Jurkat, Clone E6-1 (cell line): Measurements from ENCODE around the gene GALNT18.

Experiments used
- DNase-seq: peaks from one replicate; pipeline ENCODE4 v3.0.0-alpha.2; 2011; ENCODE audit warnings: low read depth, low spot score
- H3K4me3 ChIP-seq: 2 replicates; pipeline ENCODE4 v1.5.1; 2011; ENCODE audit warnings: mild to moderate bottlenecking, low read length, control low read depth, moderate library complexity

Gene GALNT18

GRCh38 chr11:11514246-11514645, 107.6 kb downstream of the GALNT18 start:
- no peak overlapping the region for H3K4me3 ChIP-seq
- no peak for DNase-seq

GRCh38 chr11:11513422-11513821, 108.4 kb downstream of the GALNT18 start:
- DNase-seq = no peak

GRCh38 chr11:11512929-11513328, 108.9 kb downstream of the GALNT18 start:
- no peak for DNase-seq
- H3K4me3 ChIP-seq = no peak overlapping the region

More at GRCh38 chr11:11513422-11513821, 108.4 kb downstream of the GALNT18 start:
- H3K4me3 ChIP-seq = no peak overlapping the region

- no peak for DNase-seq
- H3K4me3 ChIP-seq = no peak overlapping the region
Observed at GRCh38 chr11:11512502-11512901, 109.3 kb downstream of the GALNT18 start.

DNA sequence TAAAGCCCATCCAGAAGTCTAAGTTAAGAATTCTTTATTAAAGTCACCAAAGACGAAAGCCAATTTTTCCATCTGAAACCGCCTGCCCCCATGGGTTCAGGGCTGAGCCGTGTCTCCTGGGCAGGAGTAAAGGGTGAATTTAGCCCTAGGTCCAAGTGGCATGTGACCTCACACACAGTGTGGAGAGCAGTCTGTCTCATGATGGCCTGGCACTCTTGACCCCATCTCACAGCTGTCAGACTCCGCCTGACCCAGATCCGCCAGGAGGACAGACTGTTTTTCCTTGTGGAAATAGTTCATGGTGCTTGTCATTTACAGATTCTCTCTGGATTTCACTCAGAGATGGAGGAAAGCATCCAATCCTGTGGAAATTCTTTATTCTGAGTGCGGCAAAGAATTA, 109.7 kb downstream of the GALNT18 start:
- no peak for DNase-seq
- H3K4me3 ChIP-seq = no peak overlapping the region

DNA sequence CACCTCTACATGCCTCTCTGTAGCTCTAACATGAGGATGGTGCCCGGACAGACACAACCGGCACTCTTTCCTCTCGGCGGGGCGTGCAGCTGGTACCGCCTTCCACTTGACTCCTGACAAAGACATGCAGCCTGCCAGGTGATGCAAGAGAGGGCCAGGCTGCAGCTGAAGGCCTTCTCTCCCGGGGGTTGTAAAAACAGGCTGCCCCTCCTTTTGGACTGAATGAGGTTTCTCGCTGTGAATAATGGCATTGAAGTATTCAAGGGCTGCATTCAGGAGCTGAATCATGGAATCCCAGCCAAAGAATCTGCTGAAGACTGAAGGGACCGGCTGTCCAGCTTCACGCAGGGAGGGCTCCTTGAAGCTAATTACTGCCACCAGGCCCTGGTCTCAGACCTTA, 110.9 kb downstream of the GALNT18 start:
- no peak for DNase-seq
- no peak overlapping the region for H3K4me3 ChIP-seq

DNA sequence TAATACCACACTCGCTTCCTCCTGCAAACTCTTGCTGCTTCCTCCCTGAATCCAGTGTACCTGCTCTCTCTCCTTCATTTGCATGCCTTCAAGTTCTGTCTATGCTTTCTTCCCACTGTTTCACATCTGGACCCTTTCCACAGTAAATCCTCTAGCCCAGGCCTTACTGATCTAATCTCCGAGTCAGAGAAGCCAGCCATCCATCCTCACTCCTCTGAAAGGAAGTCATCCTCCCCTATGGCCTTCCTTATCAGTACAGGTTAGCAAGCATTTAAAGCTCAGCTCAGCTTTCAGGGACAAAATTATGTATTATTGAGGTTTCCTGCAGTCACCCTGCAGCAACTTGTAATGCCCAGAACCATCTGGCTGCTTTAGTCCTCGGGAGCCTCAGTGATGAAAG, 116.1 kb downstream of the GALNT18 start:
- no peak for DNase-seq
- no peak overlapping the region for H3K4me3 ChIP-seq

DNA sequence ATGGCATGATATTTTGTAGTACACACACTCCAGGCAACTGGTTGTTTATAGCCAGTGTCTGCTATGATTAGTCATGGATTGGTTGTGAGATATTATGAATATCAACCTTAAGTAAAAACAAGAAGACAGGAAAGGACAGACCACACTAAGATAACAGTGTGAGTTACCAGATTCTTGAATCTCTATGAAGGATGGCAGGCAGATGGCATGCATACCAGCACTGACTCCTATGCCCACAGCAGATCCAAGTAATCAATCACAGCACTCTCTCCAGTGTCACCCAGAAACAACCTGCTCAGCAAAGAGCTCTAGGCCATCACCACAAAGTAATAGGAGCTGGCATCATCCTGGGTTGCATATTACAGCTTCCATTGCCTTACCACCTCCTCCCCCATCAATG, 116.6 kb downstream of the GALNT18 start:
- no peak for DNase-seq
- H3K4me3 ChIP-seq = no peak overlapping the region

DNA sequence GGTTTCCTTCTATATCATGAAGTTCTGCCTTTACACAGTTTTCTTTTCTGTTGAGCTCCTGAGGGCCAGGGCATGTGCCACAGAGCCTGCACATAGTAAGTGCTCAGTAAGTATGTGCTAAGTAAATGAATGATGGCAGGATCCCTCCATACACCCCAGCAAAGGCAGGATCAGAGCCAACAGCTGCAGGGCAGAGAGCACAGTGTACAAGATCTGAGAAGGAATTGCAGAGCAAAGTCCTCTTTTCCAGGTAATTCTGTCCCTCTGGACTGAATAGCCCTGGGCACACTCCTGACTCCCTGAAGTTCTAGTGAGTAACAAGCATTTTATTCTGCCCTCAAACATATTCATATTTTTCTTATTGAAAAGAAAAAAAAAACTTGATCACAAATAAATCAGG, 117.7 kb downstream of the GALNT18 start:
- no peak overlapping the region for H3K4me3 ChIP-seq
- no peak for DNase-seq

DNA sequence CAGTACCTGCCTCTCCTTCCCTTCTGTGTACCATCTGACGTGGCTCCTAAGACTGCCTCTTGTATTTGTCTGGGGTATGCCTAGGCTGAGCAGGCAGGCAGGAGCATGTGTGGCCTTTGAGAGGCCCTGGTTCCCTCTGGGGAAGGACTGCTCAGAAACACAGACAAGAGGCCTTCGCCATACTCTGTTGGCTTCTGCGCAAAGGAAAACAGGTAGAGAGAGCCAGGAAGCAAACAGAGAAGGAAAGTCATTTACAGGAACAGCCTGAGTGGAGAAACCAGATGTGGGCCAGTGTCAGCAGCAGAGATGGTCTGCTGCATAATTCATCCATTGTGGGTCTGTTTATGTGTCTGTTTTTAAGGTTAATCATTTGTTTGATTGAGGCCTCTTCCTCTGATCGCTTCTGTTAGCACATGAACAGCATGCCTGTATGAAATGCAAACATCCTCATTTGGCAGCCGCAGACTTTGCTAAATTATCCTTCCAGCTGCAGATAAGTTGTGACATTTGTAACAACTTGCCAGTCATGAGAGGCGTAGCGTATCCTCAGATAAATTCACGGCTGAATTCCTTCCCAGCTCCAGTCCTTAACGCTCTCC, 119.4 kb downstream of the GALNT18 start:
- DNase-seq = no peak
- H3K4me3 ChIP-seq = no peak overlapping the region

GRCh38 chr11:11501546-11502262, 120.1 kb downstream of the GALNT18 start:
- no peak for DNase-seq
- no peak overlapping the region for H3K4me3 ChIP-seq

DNA sequence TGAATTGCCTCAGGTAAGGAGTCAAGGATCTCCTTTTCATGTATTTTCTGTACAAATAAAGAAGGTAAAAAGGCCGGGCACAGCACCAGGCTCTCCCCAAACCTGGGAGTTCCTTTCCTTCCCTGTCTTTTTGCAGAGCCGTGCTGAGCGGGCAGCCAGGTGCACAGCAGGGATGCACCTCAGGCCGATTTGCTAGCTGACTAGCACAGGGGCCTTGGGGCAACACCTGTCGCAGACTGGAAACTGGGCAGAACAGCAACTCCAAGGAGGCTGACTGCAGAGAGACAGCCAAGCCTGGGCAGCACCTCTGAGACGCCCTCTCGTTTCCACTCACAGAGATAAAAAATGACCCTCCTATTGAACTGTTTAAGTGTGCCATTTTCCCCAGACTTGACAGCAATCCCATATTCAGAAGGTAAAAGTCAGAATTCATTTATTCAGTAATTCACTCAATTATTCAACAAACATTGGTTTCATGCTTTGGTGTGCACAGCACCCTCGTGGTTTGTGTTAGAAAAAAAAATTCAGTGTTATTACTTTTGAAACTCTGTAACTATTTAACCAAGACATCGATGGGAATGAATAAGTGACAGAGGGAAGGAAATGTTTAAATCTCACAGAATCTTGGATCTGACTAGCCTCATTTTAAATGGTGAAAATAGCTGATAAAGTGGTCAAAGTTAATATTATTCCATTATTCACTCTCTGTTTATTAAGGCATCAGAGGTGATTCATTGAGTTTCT, 120.9 kb downstream of the GALNT18 start:
- no peak overlapping the region for H3K4me3 ChIP-seq
- no peak for DNase-seq

DNA sequence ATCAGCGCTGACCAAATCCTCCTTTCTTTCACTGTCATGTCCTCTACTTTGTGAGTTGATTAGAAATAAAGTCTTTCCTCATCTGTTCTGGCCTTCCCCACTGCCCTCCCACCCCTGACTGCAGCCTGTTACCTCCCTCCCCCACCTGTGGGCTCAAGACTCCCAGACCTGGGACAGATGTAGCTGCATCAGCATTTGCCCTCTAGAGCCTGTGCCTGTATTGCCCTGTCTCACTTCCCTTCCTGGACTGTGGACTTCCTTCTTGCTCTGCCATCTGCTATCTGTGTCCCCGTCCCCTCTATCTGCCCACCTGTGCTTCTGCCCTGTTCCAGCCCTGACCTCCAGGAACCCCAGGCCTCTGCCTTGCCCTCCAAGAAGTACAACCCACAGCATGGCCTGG, 122.5 kb downstream of the GALNT18 start:
- no peak for DNase-seq
- H3K4me3 ChIP-seq = no peak overlapping the region

DNA sequence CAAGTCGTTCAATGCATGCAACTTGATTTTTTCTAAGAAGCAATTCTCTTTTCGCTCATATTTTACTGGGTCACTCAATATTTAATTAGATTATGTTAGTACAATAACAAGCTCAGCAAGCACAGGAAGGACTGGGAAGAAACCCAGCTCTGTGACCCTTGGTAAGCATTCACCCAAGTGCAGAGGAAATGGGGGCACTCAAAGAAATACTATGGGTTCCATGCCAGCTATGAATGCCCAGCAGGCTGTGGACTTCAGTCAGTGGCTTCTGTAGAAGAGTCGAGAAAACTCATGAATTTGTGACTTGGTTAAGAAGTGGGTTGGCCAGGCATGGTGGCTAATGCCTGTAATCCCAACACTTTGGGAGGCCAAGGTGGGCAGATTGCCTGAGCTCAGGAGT, 123.6 kb downstream of the GALNT18 start:
- no peak for DNase-seq
- no peak overlapping the region for H3K4me3 ChIP-seq

GRCh38 chr11:11496879-11497278, 124.9 kb downstream of the GALNT18 start:
- no peak for DNase-seq
- H3K4me3 ChIP-seq = no peak overlapping the region

DNA sequence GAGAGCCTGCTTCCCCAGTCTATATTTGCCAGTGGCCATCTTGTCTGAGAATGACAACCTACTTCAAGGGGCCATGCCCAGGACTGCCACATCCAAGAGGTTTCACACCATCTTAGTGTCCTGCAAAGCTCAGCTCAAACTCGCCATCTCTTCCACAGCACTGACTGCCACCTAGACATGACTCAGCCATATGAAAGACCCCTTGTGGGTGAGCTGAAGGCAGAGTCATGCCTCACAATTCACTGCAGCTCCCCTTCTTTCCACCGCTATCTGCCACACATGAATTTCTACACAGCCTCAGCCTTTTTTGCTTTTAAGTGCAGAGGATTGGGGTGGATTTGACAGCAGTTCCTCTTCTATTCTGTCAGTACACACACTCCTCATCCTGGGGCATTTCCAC, 127.5 kb downstream of the GALNT18 start:
- DNase-seq = no peak
- H3K4me3 ChIP-seq = no peak overlapping the region

GRCh38 chr11:11493698-11494097, 128.1 kb downstream of the GALNT18 start:
- DNase-seq = no peak
- H3K4me3 ChIP-seq = no peak overlapping the region

DNA sequence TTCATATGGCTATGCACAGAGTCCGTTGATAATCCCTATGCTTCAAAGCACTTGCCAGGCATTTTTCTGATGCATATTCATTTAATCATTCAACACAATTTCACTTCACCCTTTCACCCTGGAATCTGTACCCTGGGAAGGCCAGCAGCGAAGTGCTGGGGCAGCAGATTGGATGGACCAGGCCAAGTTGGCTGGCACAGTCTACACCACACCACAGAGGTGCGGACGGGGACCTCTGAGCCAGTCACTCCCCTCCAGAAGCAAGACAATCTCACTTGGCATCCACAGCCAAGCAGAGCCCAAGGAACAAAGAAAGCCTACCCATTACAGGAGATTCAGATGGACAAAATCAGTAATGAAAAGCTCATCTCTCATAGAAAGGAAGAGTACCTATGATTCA, 130.2 kb downstream of the GALNT18 start:
- H3K4me3 ChIP-seq = no peak overlapping the region
- no peak for DNase-seq

GRCh38 chr11:11491014-11491413, 130.8 kb downstream of the GALNT18 start:
- H3K4me3 ChIP-seq = no peak overlapping the region
- DNase-seq = no peak

- DNase-seq = no peak
Observed at GRCh38 chr11:11486423-11486822, 135.4 kb downstream of the GALNT18 start.

More at GRCh38 chr11:11486423-11486822, 135.4 kb downstream of the GALNT18 start:
- H3K4me3 ChIP-seq = no peak overlapping the region
